Measurements from ENCODE around the gene TNFAIP8. TPM values are rescaled to one million over a fixed set of nuclear protein-coding genes. Genes with fewer than 3 reads are reported as not detected.

Gene TNFAIP8
- total and polyA plus RNA-seq, 9 of the 15 experiments (the other 6 are each of a cell fraction or from before 2014, with no cell fraction given): 29.9 to 52.2 (median 44.8) TPM

- TF ChIP-seq, protein P1, sequence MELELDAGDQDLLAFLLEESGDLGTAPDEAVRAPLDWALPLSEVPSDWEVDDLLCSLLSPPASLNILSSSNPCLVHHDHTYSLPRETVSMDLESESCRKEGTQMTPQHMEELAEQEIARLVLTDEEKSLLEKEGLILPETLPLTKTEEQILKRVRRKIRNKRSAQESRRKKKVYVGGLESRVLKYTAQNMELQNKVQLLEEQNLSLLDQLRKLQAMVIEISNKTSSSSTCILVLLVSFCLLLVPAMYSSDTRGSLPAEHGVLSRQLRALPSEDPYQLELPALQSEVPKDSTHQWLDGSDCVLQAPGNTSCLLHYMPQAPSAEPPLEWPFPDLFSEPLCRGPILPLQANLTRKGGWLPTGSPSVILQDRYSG (tag; conservative IDR thresholded peaks at IDR 0.05; ENCODE audit: low read depth): no peak
- no peak; the same call in 1 of the 2 replicates for TF ChIP-seq ZNF766 (CRISPR knock-in tag; conservative IDR thresholded peaks at IDR 0.05)
- no peak for TF ChIP-seq USF2 (CRISPR knock-in tag; IDR thresholded peaks at IDR 0.05)
- TF ChIP-seq PHB (CRISPR knock-in tag; IDR thresholded peaks at IDR 0.05): no peak
- TF ChIP-seq, protein P2, sequence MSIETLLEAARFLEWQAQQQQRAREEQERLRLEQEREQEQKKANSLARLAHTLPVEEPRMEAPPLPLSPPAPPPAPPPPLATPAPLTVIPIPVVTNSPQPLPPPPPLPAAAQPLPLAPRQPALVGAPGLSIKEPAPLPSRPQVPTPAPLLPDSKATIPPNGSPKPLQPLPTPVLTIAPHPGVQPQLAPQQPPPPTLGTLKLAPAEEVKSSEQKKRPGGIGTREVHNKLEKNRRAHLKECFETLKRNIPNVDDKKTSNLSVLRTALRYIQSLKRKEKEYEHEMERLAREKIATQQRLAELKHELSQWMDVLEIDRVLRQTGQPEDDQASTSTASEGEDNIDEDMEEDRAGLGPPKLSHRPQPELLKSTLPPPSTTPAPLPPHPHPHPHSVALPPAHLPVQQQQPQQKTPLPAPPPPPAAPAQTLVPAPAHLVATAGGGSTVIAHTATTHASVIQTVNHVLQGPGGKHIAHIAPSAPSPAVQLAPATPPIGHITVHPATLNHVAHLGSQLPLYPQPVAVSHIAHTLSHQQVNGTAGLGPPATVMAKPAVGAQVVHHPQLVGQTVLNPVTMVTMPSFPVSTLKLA (conservative IDR thresholded peaks at IDR 0.05): peak; percentile 18 to 55; a peak in 2 of 4 replicates
- no peak for TF ChIP-seq SP2 (IDR thresholded peaks at IDR 0.05; ENCODE audit: extremely low read depth, low read depth, low read length, poor library complexity, severe bottlenecking)
- TF ChIP-seq ZNF75A (CRISPR knock-in tag; IDR thresholded peaks at IDR 0.05): no peak
- TF ChIP-seq KAT2B (IDR thresholded peaks at IDR 0.05; ENCODE audit: low read depth, low read length): no peak
- no peak for TF ChIP-seq GTF2B (IDR thresholded peaks at IDR 0.05; ENCODE audit: extremely low read depth, insufficient read length)
- no peak for TF ChIP-seq ARID3B (CRISPR knock-in tag; IDR thresholded peaks at IDR 0.05; ENCODE audit: borderline replicate concordance)
- peak; percentile 87 for TF ChIP-seq MAFG (tag; conservative IDR thresholded peaks at IDR 0.05)
- TF ChIP-seq ZNF3 (CRISPR knock-in tag; IDR thresholded peaks at IDR 0.05): no peak
- TF ChIP-seq, protein P3, sequence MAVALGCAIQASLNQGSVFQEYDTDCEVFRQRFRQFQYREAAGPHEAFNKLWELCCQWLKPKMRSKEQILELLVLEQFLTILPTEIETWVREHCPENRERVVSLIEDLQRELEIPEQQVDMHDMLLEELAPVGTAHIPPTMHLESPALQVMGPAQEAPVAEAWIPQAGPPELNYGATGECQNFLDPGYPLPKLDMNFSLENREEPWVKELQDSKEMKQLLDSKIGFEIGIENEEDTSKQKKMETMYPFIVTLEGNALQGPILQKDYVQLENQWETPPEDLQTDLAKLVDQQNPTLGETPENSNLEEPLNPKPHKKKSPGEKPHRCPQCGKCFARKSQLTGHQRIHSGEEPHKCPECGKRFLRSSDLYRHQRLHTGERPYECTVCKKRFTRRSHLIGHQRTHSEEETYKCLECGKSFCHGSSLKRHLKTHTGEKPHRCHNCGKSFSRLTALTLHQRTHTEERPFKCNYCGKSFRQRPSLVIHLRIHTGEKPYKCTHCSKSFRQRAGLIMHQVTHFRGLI (CRISPR knock-in tag; IDR thresholded peaks at IDR 0.05): peak; percentile 53; the same call in 1 of the 2 replicates
- TF ChIP-seq GTF3C2 (IDR thresholded peaks at IDR 0.05; ENCODE audit: borderline replicate concordance, extremely low read depth, insufficient read length): no peak
- no peak for TF ChIP-seq FOXA3 (CRISPR knock-in tag; conservative IDR thresholded peaks at IDR 0.05 in 1 of 2, IDR thresholded peaks at IDR 0.05 in 1 of 2)
Observed at GRCh38 chr5:119321569-119322311, 34.1 kb upstream of the TNFAIP8 start (continued).
